HG03378 (cell line): ENCODE data around the gene TGM2.

Experiments
- ATAC-seq: cut with Tn5 transposase; IDR thresholded peaks from one replicate; pipeline ENCODE4 v1.9.1; 2021; ENCODE audit warnings: mild to moderate bottlenecking, moderate library complexity; ENCODE audit not compliant: unreplicated experiment

The TGM2 gene

DNA sequence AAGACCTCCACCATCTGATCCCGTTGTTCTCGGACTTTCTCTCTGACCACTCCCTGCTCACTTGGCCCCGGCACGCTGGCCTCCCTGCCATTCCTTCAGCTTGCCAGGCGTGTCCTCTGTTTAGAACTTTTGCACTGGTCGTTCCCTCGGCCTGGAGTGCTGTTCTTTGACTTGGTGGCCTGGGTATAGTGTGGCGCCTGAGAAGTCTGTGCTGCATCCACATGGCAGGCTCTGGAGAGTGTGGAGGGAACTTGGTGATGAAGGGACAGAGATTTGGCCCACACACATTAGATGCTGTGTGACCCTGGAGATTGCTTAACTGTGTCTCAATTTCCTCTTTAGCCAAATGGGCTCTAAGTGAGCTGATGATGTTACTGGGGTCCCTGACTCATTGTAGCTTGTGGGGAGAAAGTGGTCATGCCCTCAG is 13.0 kb upstream of the TGM2 start:
- ATAC-seq = no peak

DNA sequence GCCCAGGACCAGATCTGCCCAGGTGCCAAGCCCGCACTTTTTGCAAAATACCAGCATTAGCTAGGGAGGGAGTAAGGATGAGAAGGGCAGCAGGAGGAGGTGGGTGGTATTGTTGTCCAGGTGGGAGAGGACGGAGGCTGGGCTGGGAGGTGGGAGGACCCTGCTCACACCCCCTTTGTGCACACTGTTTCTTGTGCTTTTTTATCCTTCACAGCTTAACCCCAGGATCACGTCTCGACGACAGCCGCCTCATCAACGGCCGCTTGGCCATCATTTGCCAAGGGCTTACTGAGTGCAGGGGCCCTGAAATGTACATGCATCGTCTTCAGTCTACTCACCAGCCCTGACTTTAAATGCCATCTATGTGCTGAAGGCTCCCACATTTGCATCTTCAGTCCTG is 12.1 kb upstream of the TGM2 start:
- ATAC-seq = no peak

DNA sequence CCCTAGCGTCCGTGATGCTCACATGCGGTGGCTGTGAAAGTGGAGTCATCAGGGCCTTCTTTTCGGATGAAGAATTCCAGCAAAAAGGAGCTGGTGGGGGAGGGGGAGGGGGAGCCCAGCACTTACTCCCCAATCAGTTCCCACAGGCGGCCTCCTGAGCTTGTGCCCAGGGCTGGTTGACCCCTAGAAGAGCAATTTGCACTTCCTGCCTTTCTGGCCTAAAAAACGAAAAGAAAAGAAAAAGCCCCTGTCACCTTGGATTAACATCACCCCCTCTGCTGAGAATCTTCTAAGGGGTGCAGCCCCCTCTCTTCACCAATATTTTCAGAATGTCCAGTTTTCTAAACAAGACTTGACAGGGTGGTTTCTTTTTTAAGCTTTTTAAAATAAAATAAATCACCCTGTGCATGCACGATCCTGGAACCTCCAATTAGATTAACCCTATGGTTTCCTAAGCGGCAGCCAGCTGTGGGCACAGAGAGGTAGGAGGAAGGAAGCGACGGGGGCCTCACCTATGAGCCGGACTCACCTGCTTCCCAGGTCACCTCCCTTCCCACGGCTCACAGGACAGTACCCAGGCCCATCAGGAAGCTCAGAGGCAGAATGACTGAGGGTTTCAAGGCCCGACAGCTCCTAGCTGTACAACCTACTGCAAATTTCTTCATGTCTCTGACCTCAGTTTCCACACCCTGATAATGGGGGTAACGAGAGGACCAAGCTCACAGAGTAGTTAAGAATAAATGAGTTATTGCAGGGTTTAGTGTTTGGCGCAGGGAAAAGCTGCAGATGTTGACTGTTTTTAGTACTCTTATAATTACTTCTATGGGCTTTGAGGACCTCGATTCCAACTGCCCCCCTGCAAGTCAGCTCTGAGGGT is 10.5 kb upstream of the TGM2 start:
- no peak for ATAC-seq

DNA sequence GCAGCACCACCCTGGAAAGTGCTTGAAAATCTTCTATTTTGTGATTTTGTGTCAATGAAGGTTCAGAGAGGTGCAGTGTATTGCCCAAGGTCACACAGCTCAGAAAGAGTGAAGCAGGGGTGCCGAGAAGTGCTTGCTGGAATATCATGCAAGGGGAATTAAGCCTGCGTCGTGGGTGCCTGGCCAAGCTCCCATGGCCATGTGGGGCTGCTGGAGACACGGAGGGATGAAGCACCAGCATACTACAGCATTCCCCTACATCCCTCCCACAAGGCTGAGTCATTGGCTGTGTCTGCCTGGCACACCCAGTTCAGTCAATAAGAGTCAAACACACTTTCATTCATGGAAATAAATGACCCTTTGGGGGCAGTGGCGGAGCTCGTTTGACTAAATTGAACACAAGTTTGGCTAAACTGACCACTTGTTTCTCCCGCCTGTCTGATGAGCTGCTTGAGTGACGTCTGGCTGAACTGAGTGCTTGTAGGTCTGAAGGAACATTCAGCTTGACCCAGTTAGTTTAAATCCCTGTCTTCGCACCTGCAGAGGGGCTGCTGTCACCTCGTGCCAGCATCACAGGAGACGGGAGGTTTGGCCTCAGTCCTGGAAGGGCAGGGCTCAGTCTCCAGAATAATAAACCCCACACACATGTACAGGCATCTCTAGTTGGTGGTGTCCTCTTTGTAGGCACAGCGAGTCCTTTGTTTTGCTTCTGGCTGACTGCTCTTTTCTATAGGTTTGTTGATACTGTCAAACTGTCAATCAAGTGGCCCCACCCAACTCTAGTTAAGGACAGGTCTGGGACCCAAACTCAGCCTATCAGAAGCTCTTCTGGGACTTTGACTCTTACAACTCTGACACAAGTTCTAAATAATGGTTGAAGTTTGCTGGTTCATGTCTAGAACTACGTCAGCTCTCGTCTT is 8.4 kb upstream of the TGM2 start:
- no peak for ATAC-seq

DNA sequence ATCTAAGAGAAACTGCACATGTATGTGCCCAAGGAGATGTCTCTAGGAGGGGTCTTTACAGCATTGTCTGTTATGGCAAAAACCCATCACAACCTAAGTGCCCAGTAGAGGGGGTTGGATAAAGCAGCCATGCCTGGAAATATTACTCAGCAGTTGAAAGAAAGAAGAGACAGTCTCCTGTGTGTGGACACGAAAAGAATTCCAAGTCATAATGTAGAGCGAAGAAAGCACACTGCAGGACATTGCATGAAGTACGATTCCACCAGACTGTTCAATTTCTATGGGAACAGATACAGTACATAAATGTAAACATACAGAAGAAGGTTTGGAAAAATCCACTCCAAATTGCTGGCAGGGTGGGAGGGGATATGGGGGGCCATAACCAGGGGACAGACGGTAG is 7.3 kb upstream of the TGM2 start:
- no peak for ATAC-seq

DNA sequence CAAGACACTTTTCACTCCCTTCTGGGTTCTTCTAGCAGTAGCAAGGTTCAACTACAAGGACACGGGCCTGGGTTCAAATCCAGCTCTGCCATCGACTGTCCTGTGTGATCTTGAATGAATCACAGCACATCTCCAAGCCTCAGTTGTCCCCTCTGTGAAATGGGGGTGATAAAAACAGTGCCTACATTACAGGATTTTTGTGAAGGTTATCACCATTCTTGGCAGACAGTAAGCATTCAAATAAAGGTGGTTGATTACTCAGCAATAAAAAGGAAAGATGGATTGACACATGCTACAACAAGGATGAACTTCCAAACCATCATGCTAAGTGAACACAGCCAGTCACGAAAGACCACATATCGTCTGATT is 6.6 kb upstream of the TGM2 start:
- no peak for ATAC-seq

DNA sequence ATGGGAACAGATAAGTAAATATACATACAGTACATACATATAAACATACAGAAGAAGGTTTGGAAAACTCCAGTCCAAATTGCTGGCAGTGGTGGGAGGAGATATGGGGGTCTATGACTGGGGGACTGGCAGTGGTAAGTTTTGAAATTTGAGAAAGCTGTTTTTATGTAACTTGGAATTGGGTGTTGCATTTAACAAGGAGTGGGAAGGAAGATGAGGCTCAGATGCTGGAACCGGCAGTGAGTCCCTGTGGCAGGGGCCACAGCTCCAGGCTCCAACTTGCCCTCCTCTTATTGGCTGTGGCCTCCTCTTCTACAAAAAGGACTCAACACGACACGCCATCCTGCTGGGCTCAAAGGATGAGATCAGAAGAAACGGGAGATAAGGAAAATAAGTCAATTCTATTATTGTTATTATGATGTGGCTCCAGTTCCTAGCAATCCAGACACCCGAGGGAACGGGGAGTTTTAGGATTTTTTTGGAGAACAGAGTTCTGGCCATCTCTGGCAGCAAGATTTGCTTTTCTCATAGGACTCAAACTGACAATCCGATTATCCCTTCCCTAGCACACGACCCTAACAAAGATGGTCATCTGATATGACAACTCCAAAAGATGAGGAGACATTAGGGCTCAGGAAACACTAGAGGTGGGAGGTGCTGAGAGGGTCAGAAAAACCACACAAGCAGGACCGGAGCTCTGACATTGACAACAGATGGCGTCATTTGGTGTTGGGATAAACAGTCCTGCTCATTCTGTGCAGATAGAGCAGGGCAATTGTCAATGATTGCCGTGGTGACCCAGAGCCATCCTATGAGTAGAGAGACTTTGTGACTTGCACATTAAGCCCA is 6.0 kb upstream of the TGM2 start:
- no peak for ATAC-seq

DNA sequence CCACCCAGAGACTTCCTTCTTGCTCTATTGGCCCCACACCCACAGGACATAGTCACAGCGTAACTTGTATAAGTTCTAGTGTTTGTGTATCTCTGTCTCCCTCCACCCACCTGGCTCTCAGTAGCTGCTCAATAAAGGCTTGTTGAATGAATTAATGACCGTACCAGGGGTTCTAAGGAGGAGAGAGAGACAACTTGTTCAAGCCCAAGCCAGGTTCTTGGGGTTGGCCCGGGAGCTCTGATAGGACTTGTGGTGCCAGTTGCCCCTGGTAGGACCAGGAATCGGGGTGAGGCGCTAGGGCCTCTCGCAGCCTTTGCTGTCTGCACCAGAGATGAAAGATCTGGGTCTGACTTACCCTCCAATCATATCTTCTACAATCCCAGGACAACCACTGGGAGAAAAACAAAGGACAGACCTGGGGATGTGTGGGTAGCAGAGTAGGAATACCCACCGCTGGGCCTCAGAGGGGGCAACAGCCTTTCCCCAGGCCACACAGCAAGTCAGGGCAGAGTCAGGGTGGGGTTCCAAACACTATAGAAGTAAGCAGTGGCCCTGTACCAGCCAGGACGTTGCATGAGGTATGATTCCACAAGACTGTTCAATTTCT is 5.3 kb upstream of the TGM2 start:
- no peak for ATAC-seq

DNA sequence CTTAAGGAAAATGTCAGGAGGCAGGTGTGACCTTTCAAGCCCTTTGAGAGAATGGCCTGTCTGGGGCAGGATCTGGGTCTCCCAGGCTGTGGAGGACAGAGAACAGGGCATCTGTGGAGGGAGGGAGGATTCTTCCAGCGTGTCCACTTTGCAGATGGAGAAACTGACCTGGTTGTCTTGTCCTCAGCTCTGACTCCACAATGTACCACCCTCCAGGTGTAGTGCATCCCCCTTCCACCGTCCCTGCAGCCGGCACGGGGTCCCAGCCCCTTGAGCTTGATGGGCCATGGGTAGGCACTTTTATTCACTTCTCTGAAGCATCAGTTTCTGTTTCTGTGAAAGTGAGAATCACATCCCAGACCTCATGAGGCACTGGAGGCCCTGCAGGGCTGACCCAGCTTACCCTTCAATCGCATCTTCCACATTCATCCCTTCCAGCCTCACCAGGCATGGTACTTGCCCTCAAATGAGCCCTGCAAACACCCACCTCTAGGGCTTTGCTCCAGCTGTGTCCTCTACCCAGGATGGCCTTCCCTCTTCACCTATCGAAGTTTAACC is 4.6 kb upstream of the TGM2 start:
- ATAC-seq = no peak

DNA sequence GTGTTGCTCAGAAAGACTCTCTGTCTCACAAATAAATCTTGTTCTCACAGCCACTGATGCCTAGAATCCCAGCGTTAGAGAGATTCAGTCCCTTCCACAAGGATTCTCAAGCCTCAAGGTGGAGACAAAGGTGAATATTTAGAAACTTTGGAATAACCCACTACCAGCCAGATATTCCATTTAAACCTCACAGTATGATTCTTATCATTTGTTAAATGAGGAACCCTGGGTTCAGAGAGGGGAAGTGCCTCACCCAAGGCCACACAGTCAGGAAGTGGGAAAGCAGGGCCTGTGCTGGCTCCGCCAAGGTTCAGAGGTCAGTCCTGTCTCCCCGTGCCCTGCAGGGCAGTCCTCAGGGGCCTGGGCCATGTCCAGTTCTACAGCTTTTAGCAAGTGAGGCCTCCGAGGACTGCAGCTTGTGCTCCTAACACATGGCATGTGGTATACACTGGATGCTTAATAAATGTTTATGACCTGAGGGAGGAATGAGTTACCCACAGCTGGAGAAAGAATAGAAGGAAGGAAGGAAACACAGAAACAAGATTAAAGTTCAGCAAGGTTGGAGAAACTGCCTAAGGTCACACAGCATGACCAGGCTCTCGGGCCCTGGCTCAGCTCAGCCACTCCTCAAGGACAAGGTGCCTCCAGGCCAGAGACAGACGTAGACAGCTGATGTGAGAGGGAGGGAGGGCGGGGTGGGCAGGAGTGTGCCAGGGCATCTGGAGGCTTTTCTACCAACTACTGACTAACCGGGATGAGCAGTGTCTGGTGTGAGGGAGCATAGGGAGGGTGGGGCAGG is 3.9 kb upstream of the TGM2 start:
- no peak for ATAC-seq

DNA sequence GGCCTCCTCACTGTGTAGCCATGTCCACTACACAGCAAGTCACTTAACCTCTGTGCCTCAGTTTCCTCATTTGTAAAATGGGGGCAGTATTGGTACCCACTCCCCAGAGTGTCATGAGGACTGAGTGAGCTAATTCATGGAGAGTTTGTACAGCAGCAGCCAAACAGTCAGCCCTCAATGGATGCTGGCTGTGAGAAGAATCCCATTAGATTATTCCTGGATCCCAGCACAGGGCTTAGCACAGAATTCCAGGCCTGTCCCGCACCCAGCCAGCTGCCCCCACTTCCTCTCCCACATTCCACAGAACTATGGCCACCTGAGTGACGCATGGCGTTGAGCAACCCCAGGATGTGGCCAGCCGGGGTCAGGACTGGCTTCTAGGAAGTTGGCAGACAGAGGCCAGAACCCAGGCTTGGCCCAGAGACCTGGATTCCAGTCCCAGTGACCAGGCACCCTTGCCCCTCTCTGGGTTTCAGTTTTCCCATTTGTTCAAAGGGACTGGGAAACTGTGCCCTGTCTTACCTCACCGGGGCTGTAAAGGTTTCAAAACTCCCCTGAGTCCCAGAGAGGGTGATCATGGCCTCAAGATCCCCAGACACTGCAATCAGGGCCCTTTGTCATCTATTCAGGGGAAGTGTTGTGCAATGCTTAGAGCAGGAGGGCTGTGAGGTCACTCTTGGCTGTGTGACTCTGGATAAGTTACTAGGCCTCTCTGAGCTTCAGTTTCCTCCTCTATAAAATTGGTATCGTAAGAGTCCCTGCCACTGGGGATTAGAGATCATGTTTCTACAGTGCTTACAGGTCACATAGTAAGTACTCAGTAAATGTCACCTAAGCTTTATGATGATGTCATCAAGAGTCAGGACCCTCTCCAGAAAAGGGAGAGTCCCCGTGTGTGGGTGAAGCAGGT is 3.0 kb upstream of the TGM2 start:
- no peak for ATAC-seq

DNA sequence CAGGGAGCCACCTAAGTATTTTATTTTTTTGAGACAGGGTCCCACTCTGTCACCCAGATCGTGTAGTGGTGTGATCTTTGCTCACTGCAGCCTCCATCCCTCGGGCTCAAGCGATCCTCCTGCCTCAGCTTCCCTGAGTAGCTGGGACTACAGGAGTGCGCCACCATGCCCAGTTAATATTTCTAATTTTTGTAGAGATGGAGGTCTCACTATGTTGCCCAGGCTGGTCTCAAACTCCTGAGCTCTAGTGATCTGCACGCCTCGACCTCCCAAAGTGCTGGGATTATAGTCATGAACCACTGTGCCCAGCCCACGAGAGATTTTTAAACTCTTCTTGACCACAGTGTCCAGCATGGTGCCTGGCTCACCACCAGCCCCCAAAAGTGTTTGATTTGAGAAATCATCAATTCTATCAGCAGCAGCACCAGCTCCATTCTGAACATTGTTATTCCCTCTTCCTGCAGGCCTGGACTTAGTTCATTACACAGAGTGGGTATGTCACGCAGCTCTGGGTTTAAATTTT is 2.3 kb upstream of the TGM2 start:
- ATAC-seq = no peak

DNA sequence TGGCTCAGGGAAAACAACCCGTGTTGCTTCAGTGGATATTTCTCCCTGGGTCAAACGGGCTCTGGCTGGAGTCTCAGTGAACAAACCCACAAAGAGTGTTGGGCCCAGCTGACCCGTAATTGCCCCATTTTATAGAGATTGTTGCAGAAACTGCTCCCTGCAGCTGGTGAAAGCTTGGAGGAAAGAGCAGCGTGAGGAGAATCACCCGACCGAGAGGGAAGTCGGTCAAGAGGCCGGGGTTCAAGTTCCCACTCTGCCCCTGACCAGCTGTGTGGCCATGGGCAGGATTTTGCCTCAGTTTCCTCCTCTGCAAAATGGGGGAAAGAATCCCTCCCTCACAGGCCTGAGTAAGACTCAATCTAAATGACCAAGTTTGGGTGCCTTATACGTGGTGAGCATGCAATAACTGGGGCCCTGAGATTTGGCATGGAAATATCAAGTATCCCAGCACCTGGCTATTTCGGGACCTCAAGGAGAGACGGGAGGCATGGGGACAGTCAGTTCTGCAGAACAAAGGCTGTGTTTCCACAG is 1.7 kb upstream of the TGM2 start:
- no peak for ATAC-seq

DNA sequence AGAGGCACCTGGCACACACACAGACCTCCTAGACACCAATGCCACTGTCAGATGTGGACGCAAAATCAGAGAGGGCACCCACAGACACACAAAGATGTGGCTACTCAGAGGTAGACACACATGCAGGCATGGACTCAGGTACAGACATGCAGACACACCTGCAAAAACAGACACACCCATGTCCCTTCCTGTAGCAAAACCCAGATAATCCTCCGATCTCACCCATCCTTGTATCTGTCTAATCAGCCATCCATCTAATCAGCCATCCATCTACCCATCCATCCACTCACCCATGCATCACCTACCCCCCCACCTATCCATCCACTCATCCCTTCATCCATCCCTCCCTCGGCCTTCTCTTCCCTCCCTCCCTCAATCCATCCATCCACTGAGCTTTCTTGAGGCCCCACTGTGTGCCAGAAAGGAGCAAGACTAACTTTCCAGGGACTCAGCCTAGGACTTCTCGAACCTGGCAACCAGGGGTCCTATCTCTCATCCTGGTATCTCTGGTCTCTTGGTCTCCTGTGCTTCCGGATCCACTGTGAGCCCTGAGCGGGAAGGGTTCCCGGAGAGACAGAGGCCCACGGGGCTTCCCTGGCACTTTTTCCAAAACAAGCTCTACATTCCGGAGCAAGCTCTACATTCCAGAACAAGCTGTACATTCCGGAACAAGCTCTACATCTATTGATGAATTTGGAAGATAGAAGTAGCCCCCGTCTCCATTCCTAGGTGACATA is 1.1 kb upstream of the TGM2 start:
- ATAC-seq = no peak

DNA sequence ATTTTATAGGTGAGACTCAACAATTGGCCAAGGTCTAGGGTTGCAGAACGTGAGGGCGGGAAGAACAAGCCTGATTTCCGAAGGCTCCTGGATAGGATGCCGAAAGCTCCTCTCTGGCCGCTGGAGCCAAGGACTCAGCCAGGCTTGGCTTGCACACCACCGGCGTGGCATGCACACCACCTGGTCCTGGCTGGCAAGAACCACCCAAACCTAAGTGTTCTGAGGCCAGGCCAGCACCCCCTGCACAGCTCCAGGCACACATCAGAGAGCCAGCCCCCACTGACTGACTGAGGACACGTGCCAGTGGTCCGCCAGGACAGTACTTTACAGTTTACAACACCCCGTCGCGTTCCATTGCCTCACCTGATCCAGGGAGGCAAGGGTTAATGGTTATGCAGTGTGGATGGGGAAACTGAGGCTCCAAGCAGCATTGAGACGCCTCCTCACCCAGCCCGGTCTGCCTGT is 414 bp downstream of the TGM2 start:
- ATAC-seq = no peak

DNA sequence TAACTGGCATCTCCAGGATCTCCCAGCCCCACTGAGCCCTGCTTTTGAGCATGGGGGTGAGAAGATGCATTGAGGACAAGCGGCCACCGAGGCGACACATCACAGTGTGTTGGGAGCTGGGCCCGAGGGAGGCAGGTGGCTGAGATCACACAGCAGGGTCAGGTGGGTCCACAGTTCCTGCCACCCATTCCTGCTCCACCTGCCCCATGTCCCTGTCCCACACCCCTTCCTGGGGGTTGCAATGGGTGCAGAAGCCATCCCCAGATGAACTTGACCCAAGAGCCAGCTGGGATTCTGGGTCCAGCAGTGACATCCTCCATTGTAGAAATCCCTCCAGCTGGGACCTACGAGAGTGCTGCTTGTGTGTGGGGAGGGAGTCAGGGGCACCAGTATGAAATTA is 1.0 kb downstream of the TGM2 start:
- no peak for ATAC-seq
